Activated T-cell treated with anti-CD3 and anti-CD28 coated beads, Interleukin-2, amount 50 U/mL, for 24 hours (primary cell): ENCODE data around the gene FDCSP.
"Not testable (repeated sequence)": the region's sequence is repeated elsewhere in the genome, so short reads cannot be mapped to it uniquely, and the experiment has no call there.

Experiments
- DNase-seq: peaks from one replicate; pipeline ENCODE4 v3.0.0-alpha.2; 2020
- H3K27ac Mint-ChIP-seq: 2 replicates; pipeline ENCODE4 v1.8.0; 2020; ENCODE audit warnings: mild to moderate bottlenecking, mixed read lengths
- H3K27me3 Mint-ChIP-seq: 2 replicates; pipeline ENCODE4 v1.8.0; 2020; ENCODE audit warnings: mixed read lengths
- H3K36me3 Mint-ChIP-seq: 2 replicates; pipeline ENCODE4 v1.8.0; 2020; ENCODE audit warnings: low read depth, mixed read lengths
- H3K4me1 Mint-ChIP-seq: 2 replicates; pipeline ENCODE4 v1.8.0; 2020; ENCODE audit warnings: low read depth, mixed read lengths
- H3K4me3 Mint-ChIP-seq: 2 replicates; pipeline ENCODE4 v1.8.0; 2020; ENCODE audit warnings: mild to moderate bottlenecking, moderate library complexity, mixed read lengths
- H3K9me3 Mint-ChIP-seq: 2 replicates; pipeline ENCODE4 v1.8.0; 2020; ENCODE audit warnings: mixed read lengths

Gene FDCSP

GRCh38 chr4:70203601-70204000 is 22.3 kb upstream of the FDCSP start:
- Mint-ChIP-seq H3K4me1 (no peaks in the 10 kb centered on the region), H3K27ac (no peak overlapping the region), H3K36me3 (no peaks in the 10 kb centered on the region), H3K9me3 (no peaks in the 10 kb centered on the region), H3K4me3 (no peak overlapping the region), H3K27me3 (no peaks in the 10 kb centered on the region)
- DNase-seq: no peak

- DNase-seq, H3K9me3 Mint-ChIP-seq, H3K4me3 Mint-ChIP-seq, H3K27me3 Mint-ChIP-seq, H3K36me3 Mint-ChIP-seq, H3K4me1 Mint-ChIP-seq, H3K27ac Mint-ChIP-seq: not testable (repeated sequence)
These were observed 13.2 kb upstream of the FDCSP start for GRCh38 chr4:70212752-70213151.

DNA sequence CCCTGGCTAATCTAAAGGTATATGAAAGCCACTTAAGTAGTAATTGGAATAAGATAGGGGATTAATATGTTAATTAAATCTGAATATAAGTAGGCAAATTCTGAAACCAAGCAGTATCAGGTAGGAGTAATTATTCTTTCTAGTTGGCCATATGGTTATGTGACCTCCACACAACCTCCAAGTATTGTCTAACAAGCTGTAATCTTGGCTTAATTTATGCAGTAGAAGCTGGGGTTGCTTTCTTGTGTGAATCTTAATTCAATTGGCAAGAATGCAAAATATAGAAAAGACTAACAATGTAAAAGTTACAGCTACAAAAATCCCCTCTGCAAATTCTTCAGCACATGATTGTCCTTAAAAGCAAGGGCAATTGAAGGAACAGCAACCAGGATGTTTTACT is 9.8 kb upstream of the FDCSP start:
- not testable (repeated sequence) for DNase-seq, H3K4me1 Mint-ChIP-seq, H3K9me3 Mint-ChIP-seq, H3K27ac Mint-ChIP-seq, H3K36me3 Mint-ChIP-seq, H3K27me3 Mint-ChIP-seq, H3K4me3 Mint-ChIP-seq

- not testable (repeated sequence) for H3K4me1 Mint-ChIP-seq, DNase-seq, H3K27ac Mint-ChIP-seq, H3K36me3 Mint-ChIP-seq, H3K27me3 Mint-ChIP-seq, H3K4me3 Mint-ChIP-seq, H3K9me3 Mint-ChIP-seq
These were observed 9.4 kb upstream of the FDCSP start for GRCh38 chr4:70216550-70216949.

DNA sequence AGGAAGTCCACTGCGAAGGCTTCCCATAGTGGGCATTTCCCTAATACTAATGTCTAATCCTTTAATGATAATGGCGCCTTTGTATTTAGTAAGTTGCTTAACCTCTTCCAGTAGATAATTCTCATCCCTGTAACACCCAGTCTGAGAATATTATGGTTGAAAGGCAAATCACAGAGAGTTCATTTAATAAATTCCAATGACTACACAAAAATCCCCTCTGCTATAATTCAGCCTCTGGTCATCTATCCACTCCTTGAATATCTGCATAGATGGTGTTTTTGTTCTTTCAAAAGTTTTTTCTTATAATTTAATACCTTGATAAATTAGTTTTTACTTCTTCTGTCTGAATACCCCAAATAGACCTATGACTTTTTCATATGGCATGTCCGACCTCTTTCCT is 4.5 kb upstream of the FDCSP start:
- H3K36me3 Mint-ChIP-seq, H3K27me3 Mint-ChIP-seq, H3K4me3 Mint-ChIP-seq, H3K4me1 Mint-ChIP-seq, H3K9me3 Mint-ChIP-seq, DNase-seq, H3K27ac Mint-ChIP-seq: not testable (repeated sequence)

DNA sequence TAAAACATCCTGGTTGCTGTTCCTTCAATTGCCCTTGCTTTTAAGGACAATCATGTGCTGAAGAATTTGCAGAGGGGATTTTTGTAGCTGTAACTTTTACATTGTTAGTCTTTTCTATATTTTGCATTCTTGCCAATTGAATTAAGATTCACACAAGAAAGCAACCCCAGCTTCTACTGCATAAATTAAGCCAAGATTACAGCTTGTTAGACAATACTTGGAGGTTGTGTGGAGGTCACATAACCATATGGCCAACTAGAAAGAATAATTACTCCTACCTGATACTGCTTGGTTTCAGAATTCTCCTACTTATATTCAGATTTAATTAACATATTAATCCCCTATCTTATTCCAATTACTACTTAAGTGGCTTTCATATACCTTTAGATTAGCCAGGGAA is 4.1 kb upstream of the FDCSP start:
- DNase-seq, H3K27me3 Mint-ChIP-seq, H3K27ac Mint-ChIP-seq, H3K9me3 Mint-ChIP-seq, H3K4me3 Mint-ChIP-seq, H3K4me1 Mint-ChIP-seq, H3K36me3 Mint-ChIP-seq: not testable (repeated sequence)

DNA sequence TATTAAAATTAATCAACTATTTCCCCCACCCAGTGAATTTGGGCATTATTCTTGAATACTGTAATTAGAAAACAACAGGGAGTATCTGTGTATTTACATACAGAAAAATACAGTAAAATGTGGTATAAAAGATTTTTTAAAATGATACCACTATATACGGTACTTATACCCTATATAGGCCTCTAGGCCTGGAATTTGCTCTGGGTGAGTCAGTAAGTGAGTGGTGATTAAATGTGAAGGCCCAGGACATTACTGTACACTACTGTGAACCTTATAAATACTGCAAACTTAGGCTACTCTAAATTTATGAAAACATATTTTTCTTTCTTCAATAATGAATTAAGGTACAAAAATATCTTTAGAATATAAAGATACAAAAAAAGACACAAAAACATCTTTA is 10.2 kb downstream of the FDCSP start:
- H3K36me3 Mint-ChIP-seq: no peaks in the 10 kb centered on the region
- H3K4me1 Mint-ChIP-seq: no peaks in the 10 kb centered on the region
- H3K9me3 Mint-ChIP-seq: no peaks in the 10 kb centered on the region
- no peaks in the 10 kb centered on the region for H3K27me3 Mint-ChIP-seq
- no peak overlapping the region for H3K4me3 Mint-ChIP-seq
- DNase-seq: no peak
- no peak overlapping the region for H3K27ac Mint-ChIP-seq

- no peaks in the 10 kb centered on the region for H3K4me1 Mint-ChIP-seq
- H3K27ac Mint-ChIP-seq: no peak overlapping the region
- H3K36me3 Mint-ChIP-seq: no peaks in the 10 kb centered on the region
- H3K27me3 Mint-ChIP-seq: no peaks in the 10 kb centered on the region
- no peak for DNase-seq
- no peak overlapping the region for H3K4me3 Mint-ChIP-seq
- no peaks in the 10 kb centered on the region for H3K9me3 Mint-ChIP-seq
These were observed 13.4 kb downstream of the FDCSP start for GRCh38 chr4:70239131-70239883.

- no peak overlapping the region for H3K4me3 Mint-ChIP-seq
- H3K36me3 Mint-ChIP-seq: no peaks in the 10 kb centered on the region
- no peak overlapping the region for H3K27ac Mint-ChIP-seq
- DNase-seq: no peak
- H3K27me3 Mint-ChIP-seq: no peaks in the 10 kb centered on the region
- H3K4me1 Mint-ChIP-seq: no peaks in the 10 kb centered on the region
- H3K9me3 Mint-ChIP-seq: no peaks in the 10 kb centered on the region
These were observed 14.1 kb downstream of the FDCSP start for GRCh38 chr4:70239884-70240591.

GRCh38 chr4:70242297-70242696 is 16.4 kb downstream of the FDCSP start, which contains the start of gene CSN3:
Gene CSN3 (plus strand): TSS chr4:70242597. CDS start chr4:70244820, 2,223 bp downstream.
- not testable (repeated sequence) for DNase-seq, H3K36me3 Mint-ChIP-seq, H3K27ac Mint-ChIP-seq, H3K9me3 Mint-ChIP-seq, H3K27me3 Mint-ChIP-seq, H3K4me1 Mint-ChIP-seq, H3K4me3 Mint-ChIP-seq

DNA sequence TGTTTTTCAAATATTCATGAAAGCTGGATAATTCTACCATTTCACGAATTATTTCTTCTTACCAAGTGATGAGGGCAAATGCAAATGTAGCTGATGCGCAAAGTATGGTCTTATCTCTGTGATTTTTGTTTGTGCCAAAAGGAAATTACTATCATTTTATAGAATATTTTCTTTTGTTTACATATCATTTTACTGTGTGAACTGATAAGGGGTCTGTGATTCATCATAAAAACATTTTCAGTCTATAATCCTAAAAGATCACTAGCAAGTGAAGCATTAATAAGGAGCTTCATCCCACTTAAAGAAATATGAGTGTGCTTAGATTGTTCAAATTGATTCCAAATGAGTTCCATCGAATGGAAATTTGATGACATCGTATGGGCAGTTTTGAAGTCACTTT is 17.2 kb downstream of the FDCSP start:
- H3K4me3 Mint-ChIP-seq: no peak overlapping the region

GRCh38 chr4:70251250-70251944 is 25.5 kb downstream of the FDCSP start:
- no peak overlapping the region for H3K27ac Mint-ChIP-seq

More for the DNA sequence above, 17.2 kb downstream of the FDCSP start:
- Mint-ChIP-seq H3K27me3 (no peaks in the 10 kb centered on the region), H3K27ac (no peak overlapping the region), H3K9me3 (no peaks in the 10 kb centered on the region), H3K4me1 (no peaks in the 10 kb centered on the region), H3K36me3 (no peaks in the 10 kb centered on the region)
- DNase-seq: no peak

DNA sequence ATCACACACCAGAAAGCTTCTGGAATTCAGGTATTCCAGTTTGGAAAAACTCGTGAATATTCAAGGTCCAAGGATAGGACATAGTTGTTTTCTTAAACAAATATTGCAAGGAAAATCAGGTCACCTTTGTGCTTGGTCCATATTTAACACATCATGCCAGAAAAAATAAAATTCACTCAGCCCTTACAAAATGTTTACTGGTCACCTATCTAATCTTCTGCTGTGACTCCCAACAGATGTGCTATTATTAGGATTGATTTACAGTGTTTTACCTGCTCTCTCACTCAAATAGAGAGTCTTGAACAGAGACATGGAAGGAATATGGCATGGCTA is 26.0 kb downstream of the FDCSP start:
- no peaks in the 10 kb centered on the region for H3K27me3 Mint-ChIP-seq
- H3K4me1 Mint-ChIP-seq: no peaks in the 10 kb centered on the region
- no peaks in the 10 kb centered on the region for H3K9me3 Mint-ChIP-seq

More at GRCh38 chr4:70251250-70251944, 25.5 kb downstream of the FDCSP start:
- H3K27me3 Mint-ChIP-seq: no peaks in the 10 kb centered on the region
- no peak for DNase-seq
- H3K4me1 Mint-ChIP-seq: no peaks in the 10 kb centered on the region
- no peaks in the 10 kb centered on the region for H3K9me3 Mint-ChIP-seq
- H3K4me3 Mint-ChIP-seq: no peak overlapping the region
- no peaks in the 10 kb centered on the region for H3K36me3 Mint-ChIP-seq

DNA sequence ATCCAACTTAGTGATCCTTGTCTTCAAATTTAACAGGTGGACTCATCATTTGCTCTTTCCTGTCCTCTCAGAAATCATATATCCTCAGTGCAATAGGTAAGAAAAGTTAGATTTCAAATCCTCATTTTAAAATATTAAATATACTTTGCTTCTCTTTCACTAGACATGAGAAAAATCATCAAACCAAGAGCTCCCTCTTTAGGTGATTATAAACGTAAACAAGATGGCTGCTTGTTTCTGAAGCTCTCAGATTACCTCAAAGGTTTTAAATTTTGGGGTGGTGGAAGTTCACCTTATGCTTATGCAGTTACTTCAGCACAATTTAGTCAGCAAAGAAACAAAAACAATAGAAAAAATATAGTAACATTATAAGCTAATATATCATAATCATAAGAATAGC is 43.8 kb downstream of the FDCSP start:
- Mint-ChIP-seq H3K4me3 (no peak overlapping the region), H3K4me1 (no peaks in the 10 kb centered on the region), H3K36me3 (no peaks in the 10 kb centered on the region), H3K27ac (no peak overlapping the region), H3K27me3 (no peaks in the 10 kb centered on the region), H3K9me3 (no peaks in the 10 kb centered on the region)
- no peak for DNase-seq

More for the DNA sequence above, 26.0 kb downstream of the FDCSP start:
- no peak overlapping the region for H3K27ac Mint-ChIP-seq
- DNase-seq: no peak
- H3K4me3 Mint-ChIP-seq: no peak overlapping the region
- no peaks in the 10 kb centered on the region for H3K36me3 Mint-ChIP-seq

- no peak for DNase-seq
- no peaks in the 10 kb centered on the region for H3K27me3 Mint-ChIP-seq
- H3K9me3 Mint-ChIP-seq: no peaks in the 10 kb centered on the region
- no peaks in the 10 kb centered on the region for H3K36me3 Mint-ChIP-seq
- H3K4me3 Mint-ChIP-seq: no peak overlapping the region
- no peaks in the 10 kb centered on the region for H3K4me1 Mint-ChIP-seq
- no peak overlapping the region for H3K27ac Mint-ChIP-seq
These were observed 51.2 kb downstream of the FDCSP start for GRCh38 chr4:70277121-70277520.
